K562 (cell line): ENCODE results near the gene FUT6. TPM values are rescaled to one million over a fixed set of nuclear protein-coding genes. Genes with fewer than 3 reads are reported as not detected.

ENCODE experiments used
- CC2D1A ChIP-seq: fragments of 450-650 bp; IDR thresholded peaks from 2 replicates; pipeline ENCODE4 v1.6.1; 2017; ENCODE audit warnings: mild to moderate bottlenecking
- HDGF ChIP-seq: fragments of 450-650 bp; IDR thresholded peaks from 2 replicates; pipeline ENCODE4 v1.6.1; 2016
- NFE2 ChIP-seq: IDR thresholded peaks from 2 replicates; pipeline ENCODE4 v1.6.1; 2014; ENCODE audit warnings: antibody characterized with exemption, low read depth
- POLR2A ChIP-seq: fragments of 450-650 bp; conservative IDR thresholded peaks from 2 replicates; pipeline ENCODE4 v1.6.1; 2016
- POLR2G ChIP-seq: fragments of 200-400 bp; formaldehyde crosslinking; IDR thresholded peaks from 2 replicates; pipeline ENCODE4 v1.6.1; 2017; ENCODE audit warnings: low read depth, mild to moderate bottlenecking, antibody characterized with exemption, low read length, moderate library complexity
- SRSF9 ChIP-seq: fragments of 200-400 bp; formaldehyde crosslinking; IDR thresholded peaks from 2 replicates; pipeline ENCODE4 v1.6.1; 2017; ENCODE audit warnings: low read depth, low read length, borderline replicate concordance
- TCFL5 ChIP-seq: fragments of 250-450 bp; sonication (Bioruptor Pico); conservative IDR thresholded peaks from 2 replicates; pipeline ENCODE4 v1.6.1; 2021; ENCODE audit warnings: mild to moderate bottlenecking, moderate library complexity, matching md5 sums
- TEAD2 ChIP-seq: fragments of 450-650 bp; IDR thresholded peaks from 2 replicates; pipeline ENCODE4 v1.6.1; 2016; ENCODE audit warnings: missing genetic modification characterization, control low read depth, missing compliant biosample characterization
- THRB ChIP-seq: fragments of 450-650 bp; formaldehyde crosslinking; conservative IDR thresholded peaks from 2 replicates; pipeline ENCODE4 v1.4.0; 2022; ENCODE audit warnings: mild to moderate bottlenecking, missing genetic modification characterization
- ZBTB43 ChIP-seq: sonication (generic); formaldehyde crosslinking; IDR thresholded peaks from 2 replicates; pipeline ENCODE4 v1.8.0; 2023; ENCODE audit warnings: mild to moderate bottlenecking, missing genetic modification reagents
- ZNF212 ChIP-seq: fragments of 450-650 bp; formaldehyde crosslinking; IDR thresholded peaks from 2 replicates; pipeline ENCODE4 v1.4.0; 2020; ENCODE audit warnings: mild to moderate bottlenecking
- polyA plus RNA-seq, 8 experiments: library from polyadenylated mRNA; depleted of rRNA in 4 of 8; stranded (reverse) in 5 of 8; unstranded in 3 of 8; fragments of >200 nt; fragmentation: Nextera tagmentation in 2 of 8; fragmentation: Illumina TruSeq in 1 of 8; extraction: Ambion mirVana in 2 of 8; extraction: Trizol in 1 of 8; gene quantifications; 2 replicates each; pipeline versions ENCODE4 v1.2.1 to v1.2.3, GENCODE V29; 2011 to 2014; ENCODE audit warnings: inconsistent platforms in 1 of 8, missing spikeins in 1 of 8
- total RNA-seq, 7 experiments: library from RNA; depleted of rRNA in 6 of 7; stranded (reverse); fragments of >200 nt in 6 of 7; fragmentation: Illumina TruSeq in 2 of 7; extraction: Trizol in 2 of 7; gene quantifications; 2 replicates each; pipeline versions ENCODE4 v1.2.1 to v1.2.3, GENCODE V29; 2011 to 2021; ENCODE audit warnings: low replicate concordance in 1 of 7
- TF ChIP-seq, protein P1 (sequence below): fragments of 450-650 bp; formaldehyde crosslinking; IDR thresholded peaks from 2 replicates; pipeline ENCODE4 v1.4.0; 2020; ENCODE audit warnings: mild to moderate bottlenecking, moderate library complexity
- TF ChIP-seq, protein P2 (sequence below), 2 experiments: fragments of 450-650 bp; conservative IDR thresholded peaks; 2 replicates each; pipeline ENCODE4 v1.6.1; 2017; ENCODE audit warnings: mild to moderate bottlenecking in 2 of 2, moderate library complexity in 2 of 2
- TF ChIP-seq, protein P3 (sequence below): fragments of 450-650 bp; formaldehyde crosslinking; IDR thresholded peaks from 2 replicates; pipeline ENCODE4 v1.4.0; 2022; ENCODE audit warnings: missing genetic modification characterization
- TF ChIP-seq, protein P4 (sequence below): IDR thresholded peaks from 3 replicates; pipeline ENCODE4 v1.6.1; 2011; ENCODE audit warnings: borderline replicate concordance, mild to moderate bottlenecking, moderate library complexity; ENCODE audit not compliant: insufficient read length; ENCODE audit errors: extremely low read depth
- TF ChIP-seq, protein P5 (sequence below): fragments of 250-450 bp; sonication (Bioruptor Pico); IDR thresholded peaks from 2 replicates; pipeline ENCODE4 v1.8.0; 2022; ENCODE audit warnings: inconsistent platforms

Gene FUT6
- total and polyA plus RNA-seq, 9 of the 15 experiments (the other 6 are each of a cell fraction or from before 2014, with no cell fraction given), result 0.04 TPM; not detected in 8

- TF ChIP-seq, protein P1, sequence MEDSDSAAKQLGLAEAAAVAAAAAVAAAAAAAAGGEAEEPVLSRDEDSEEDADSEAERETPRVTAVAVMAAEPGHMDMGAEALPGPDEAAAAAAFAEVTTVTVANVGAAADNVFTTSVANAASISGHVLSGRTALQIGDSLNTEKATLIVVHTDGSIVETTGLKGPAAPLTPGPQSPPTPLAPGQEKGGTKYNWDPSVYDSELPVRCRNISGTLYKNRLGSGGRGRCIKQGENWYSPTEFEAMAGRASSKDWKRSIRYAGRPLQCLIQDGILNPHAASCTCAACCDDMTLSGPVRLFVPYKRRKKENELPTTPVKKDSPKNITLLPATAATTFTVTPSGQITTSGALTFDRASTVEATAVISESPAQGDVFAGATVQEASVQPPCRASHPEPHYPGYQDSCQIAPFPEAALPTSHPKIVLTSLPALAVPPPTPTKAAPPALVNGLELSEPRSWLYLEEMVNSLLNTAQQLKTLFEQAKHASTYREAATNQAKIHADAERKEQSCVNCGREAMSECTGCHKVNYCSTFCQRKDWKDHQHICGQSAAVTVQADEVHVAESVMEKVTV, result peak; percentile 28; the same call in 1 of the 2 replicates
- TF ChIP-seq, protein P2, sequence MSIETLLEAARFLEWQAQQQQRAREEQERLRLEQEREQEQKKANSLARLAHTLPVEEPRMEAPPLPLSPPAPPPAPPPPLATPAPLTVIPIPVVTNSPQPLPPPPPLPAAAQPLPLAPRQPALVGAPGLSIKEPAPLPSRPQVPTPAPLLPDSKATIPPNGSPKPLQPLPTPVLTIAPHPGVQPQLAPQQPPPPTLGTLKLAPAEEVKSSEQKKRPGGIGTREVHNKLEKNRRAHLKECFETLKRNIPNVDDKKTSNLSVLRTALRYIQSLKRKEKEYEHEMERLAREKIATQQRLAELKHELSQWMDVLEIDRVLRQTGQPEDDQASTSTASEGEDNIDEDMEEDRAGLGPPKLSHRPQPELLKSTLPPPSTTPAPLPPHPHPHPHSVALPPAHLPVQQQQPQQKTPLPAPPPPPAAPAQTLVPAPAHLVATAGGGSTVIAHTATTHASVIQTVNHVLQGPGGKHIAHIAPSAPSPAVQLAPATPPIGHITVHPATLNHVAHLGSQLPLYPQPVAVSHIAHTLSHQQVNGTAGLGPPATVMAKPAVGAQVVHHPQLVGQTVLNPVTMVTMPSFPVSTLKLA (conservative IDR thresholded peaks at IDR 0.05), result peak in 1 of 2 experiments; percentile 61; a peak in 2 of 4 replicates
- TF ChIP-seq, protein P3, sequence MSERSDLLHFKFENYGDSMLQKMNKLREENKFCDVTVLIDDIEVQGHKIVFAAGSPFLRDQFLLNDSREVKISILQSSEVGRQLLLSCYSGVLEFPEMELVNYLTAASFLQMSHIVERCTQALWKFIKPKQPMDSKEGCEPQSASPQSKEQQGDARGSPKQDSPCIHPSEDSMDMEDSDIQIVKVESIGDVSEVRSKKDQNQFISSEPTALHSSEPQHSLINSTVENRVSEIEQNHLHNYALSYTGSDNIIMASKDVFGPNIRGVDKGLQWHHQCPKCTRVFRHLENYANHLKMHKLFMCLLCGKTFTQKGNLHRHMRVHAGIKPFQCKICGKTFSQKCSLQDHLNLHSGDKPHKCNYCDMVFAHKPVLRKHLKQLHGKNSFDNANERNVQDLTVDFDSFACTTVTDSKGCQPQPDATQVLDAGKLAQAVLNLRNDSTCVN, result no peak
- TF ChIP-seq CC2D1A (no peak), TCFL5 (CRISPR knock-in tag) (no peak), SRSF9 (no peak), POLR2G (peak; percentile 43; the same call in 1 of the 2 replicates), POLR2A (no peak), HDGF (no peak), TEAD2 (no peak), ZNF212 (CRISPR knock-in tag) (no peak), ZBTB43 (CRISPR knock-in tag) (no peak), NFE2 (no peak), THRB (CRISPR knock-in tag) (no peak)
- TF ChIP-seq, protein P4, sequence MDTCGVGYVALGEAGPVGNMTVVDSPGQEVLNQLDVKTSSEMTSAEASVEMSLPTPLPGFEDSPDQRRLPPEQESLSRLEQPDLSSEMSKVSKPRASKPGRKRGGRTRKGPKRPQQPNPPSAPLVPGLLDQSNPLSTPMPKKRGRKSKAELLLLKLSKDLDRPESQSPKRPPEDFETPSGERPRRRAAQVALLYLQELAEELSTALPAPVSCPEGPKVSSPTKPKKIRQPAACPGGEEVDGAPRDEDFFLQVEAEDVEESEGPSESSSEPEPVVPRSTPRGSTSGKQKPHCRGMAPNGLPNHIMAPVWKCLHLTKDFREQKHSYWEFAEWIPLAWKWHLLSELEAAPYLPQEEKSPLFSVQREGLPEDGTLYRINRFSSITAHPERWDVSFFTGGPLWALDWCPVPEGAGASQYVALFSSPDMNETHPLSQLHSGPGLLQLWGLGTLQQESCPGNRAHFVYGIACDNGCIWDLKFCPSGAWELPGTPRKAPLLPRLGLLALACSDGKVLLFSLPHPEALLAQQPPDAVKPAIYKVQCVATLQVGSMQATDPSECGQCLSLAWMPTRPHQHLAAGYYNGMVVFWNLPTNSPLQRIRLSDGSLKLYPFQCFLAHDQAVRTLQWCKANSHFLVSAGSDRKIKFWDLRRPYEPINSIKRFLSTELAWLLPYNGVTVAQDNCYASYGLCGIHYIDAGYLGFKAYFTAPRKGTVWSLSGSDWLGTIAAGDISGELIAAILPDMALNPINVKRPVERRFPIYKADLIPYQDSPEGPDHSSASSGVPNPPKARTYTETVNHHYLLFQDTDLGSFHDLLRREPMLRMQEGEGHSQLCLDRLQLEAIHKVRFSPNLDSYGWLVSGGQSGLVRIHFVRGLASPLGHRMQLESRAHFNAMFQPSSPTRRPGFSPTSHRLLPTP, result no peak
- TF ChIP-seq, protein P5, sequence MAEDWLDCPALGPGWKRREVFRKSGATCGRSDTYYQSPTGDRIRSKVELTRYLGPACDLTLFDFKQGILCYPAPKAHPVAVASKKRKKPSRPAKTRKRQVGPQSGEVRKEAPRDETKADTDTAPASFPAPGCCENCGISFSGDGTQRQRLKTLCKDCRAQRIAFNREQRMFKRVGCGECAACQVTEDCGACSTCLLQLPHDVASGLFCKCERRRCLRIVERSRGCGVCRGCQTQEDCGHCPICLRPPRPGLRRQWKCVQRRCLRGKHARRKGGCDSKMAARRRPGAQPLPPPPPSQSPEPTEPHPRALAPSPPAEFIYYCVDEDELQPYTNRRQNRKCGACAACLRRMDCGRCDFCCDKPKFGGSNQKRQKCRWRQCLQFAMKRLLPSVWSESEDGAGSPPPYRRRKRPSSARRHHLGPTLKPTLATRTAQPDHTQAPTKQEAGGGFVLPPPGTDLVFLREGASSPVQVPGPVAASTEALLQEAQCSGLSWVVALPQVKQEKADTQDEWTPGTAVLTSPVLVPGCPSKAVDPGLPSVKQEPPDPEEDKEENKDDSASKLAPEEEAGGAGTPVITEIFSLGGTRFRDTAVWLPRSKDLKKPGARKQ (CRISPR knock-in tag), result no peak
These were observed 33.9 kb downstream of the FUT6 start (continued) for GRCh38 chr19:5805462-5806132.
